CD4-positive, alpha-beta T cell treated with Interleukin-4 for 4 hours (primary cell): ENCODE measurements around the gene TCF7.
A peak's percentile ranks its signal among the peaks of the same experiment; 100 is the strongest.
"Not testable (repeated sequence)": the region's sequence is repeated elsewhere in the genome, so short reads cannot be mapped to it uniquely, and the experiment has no call there.

Source experiments
- DNase-seq: peaks from one replicate; pipeline ENCODE4 v3.0.0-alpha.2; 2020

Gene TCF7

DNA sequence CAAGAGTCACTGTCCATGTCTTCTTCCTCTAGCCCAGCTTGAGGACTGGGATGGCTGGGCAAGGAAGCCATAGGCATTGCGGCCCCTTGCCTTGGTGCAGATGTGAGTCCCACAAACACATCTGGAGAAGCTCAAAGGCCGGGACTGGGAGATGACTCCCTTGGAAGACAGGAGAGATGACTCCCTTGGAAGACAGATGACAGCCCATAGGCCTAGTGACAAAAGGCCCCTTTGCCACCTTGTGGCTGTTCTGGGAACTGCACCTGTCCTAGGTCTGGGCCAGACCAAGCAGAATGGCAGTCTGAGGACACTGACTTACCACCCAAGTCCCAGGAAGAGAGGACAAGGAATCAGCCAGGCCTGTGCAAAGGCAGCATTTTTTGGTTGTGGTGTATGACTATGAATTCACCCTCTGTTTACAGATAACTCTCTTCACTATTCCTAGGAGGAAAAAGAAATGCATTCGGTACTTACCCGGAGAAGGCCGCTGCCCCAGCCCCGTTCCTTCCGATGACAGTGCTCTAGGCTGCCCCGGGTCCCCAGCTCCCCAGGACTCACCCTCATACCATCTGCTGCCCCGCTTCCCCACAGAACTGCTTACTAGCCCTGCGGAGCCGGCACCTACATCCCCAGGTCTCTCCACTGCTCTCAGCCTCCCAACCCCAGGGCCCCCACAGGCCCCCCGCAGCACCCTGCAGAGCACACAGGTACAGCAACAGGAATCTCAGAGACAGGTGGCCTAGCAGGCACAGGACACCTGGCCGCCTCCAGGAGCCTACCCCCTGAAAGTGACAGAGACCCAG lies 31.5 kb downstream of the TCF7 start:
- peak; percentile 77 for DNase-seq

DNA sequence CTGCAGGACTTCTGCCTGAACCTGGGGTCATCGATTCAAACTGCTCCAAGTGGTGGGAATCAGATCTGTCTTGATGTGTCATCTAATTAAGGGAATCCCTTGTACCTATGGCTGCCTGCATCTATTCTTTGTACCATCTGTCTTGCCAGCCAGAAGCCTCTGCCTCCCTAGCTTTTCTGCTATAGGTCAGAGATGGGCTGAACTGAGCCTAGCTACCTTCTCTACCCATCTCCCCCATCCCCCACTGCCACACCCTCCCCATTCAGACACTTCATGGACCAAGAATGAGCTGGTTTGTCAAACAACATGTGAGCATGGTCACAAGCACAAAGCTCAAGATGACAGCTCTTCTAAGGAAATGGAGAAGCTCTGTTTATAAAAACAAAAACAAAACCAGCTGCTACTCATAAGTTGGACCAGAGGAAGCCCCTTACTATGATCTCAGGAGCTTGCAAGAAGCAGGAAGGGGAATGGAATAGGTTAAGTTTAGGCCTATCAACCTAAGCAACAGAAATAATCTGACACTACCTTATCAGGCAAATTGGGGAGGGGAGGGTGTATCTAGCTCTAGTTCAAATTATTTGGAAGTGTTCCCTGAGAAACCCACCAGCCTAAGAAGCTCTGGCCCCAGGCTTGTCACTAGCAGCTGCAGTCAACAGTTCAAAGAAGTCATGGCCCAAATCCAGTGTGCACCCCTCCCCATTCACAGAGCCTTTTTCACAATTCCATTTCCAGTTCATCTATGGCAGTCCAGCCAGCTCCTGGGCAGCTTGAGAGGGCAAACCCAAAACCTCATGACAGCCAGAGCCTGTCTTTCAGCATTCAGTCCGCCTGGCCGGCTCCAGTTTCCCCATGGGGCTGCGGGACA lies 32.4 kb downstream of the TCF7 start:
- no peak for DNase-seq

DNA sequence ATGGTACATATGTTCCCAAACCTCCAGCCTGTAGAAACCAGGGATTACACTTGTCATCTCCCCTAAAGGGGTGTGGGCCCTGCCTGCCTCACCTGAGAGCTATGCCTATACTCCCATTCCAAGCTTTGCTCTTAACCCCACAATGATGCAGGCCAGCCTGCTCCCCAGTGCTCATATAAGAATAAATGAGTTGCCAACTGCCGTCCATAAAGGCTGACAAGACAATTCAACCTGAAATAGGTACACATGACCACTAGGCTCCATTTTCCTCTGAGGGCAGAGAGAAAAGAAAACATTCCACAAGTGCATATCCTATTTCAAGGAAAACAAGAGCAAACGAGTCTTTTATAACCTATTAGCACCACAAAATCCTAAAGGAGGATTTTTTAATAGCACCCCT lies 33.8 kb downstream of the TCF7 start:
- DNase-seq, result no peak

DNA sequence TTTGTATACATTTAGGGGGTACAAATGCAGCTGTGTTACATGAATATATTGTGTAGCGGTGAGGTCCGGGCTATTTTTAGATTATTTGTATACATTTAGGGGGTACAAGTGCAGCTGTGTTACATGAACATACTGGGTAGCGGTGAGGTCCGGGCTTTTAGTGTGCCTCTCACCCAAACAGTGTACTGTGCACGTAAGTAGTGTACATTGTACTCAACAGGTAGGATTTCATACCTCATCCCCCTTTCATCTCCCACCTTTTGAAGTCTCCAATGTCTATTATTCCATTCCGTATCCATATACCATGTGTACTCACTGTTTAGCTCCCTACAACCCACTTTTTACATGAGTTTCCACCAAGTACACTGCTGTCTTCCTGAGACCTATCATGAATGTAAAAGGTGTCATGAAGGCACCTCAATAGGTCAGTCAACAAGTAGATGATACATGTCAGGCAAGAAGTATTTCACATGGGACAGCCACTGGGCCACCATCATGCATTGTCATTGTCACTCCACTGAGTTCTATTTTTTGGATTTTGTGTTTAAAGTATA lies 34.6 kb downstream of the TCF7 start:
- DNase-seq, result no peak

- no peak for DNase-seq
These were observed 35.3 kb downstream of the TCF7 start for GRCh38 chr5:134149571-134150303.

- DNase-seq, result no peak
These were observed 37.2 kb downstream of the TCF7 start for GRCh38 chr5:134151723-134152122.

DNA sequence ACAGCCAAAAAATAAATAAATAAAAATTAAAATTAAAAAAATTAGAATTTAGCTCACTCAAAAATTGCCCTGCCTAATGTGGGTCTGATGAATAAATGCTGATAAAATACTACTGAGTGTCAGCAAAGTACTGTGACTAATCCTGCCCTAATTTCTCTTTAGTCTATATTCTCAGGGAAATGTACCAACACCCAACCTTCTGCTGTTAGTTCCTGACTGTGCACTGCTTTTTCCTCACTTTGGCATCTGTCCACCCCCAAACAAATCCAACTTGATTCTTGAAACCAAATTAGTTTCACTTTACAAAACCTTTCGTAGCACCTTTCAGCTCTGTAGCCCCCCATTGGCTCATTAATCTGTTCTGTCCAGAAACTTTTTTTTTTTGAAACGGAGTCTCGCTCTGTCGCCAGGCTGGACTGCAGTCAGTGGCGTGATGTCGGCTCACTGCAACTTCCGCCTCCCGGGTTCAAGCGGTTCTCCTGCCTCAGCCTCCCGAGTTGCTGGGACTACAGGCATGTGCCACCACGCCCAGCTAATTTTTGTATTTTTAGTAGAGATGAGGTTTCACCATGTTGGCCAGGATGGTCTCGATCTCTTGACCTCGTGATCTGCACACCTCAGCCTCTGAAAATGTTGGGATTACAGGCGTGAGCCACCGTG lies 37.8 kb downstream of the TCF7 start:
- DNase-seq, result not testable (repeated sequence)

DNA sequence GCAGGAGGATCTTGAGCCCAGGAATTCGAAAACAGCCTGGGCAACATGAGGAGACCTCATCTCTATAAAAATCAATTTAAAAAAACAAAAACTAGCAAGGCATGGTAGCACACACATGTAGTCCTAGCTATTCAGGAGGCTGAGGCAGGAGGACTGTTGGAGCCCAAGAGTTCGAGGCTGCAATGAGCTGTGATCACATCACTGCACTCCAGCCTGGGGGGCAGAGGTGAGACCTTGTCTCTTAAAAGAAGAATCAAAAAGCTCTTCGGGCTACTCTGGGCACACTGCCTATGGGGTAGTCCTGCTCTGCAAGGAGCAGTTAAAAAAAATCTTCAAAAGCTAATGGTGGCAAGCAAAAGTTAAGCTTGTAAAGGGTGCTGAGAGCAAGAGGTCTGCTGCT lies 38.8 kb downstream of the TCF7 start:
- DNase-seq, result no peak

DNA sequence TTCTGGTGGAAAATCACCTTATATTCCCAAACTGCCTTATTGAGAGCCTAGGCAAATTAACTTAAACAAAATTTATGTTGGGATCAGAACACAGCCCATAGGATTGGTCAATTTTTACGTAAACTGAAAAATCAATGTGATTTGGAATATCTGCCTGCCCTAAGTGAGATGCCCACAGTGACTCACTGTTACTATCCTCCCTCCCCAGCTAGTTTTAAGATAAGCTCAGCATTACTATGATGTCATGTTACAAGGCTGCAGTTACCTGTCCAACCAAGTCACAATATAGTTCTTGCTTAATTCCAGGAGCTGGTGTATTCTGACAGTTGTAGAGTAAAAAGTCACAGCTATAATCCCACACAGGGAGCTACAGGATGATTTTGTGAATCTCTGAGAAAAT lies 39.2 kb downstream of the TCF7 start:
- DNase-seq, result no peak

GRCh38 chr5:134161513-134162395 lies 47.3 kb downstream of the TCF7 start:
- no peak for DNase-seq

- no peak for DNase-seq
These were observed 48.1 kb downstream of the TCF7 start for GRCh38 chr5:134162592-134162991.

GRCh38 chr5:134171972-134172371 lies 57.5 kb downstream of the TCF7 start:
- no peak for DNase-seq

- peak; percentile 10 for DNase-seq
These were observed 60.7 kb downstream of the TCF7 start for GRCh38 chr5:134174841-134175839.

GRCh38 chr5:134175921-134176510 lies 61.5 kb downstream of the TCF7 start:
- DNase-seq, result no peak

GRCh38 chr5:134176511-134177368 lies 62.3 kb downstream of the TCF7 start, which contains the start of gene SKP1:
Gene SKP1, minus strand, starts transcription at chr5:134176950. Its CDS starts 2,928 bp downstream, at chr5:134174022.
- DNase-seq, result peak; percentile 83

GRCh38 chr5:134177369-134178095 lies 63.1 kb downstream of the TCF7 start:
- peak; percentile 6 for DNase-seq

GRCh38 chr5:134178096-134178419 lies 63.6 kb downstream of the TCF7 start:
- DNase-seq, result no peak

- no peak for DNase-seq
These were observed 69.0 kb downstream of the TCF7 start for GRCh38 chr5:134183481-134183880.
